ENCODE measurements around the gene PANK2. TPM values are rescaled to one million over a fixed set of nuclear protein-coding genes. Genes with fewer than 3 reads are reported as not detected.
A peak's percentile ranks its signal among the peaks of the same experiment; 100 is the strongest.

The PANK2 gene
- total and polyA plus RNA-seq, 2 of the 8 experiments (the other 6 are each of a cell fraction or from before 2014, with no cell fraction given): 17.1 to 57.5 TPM

DNA sequence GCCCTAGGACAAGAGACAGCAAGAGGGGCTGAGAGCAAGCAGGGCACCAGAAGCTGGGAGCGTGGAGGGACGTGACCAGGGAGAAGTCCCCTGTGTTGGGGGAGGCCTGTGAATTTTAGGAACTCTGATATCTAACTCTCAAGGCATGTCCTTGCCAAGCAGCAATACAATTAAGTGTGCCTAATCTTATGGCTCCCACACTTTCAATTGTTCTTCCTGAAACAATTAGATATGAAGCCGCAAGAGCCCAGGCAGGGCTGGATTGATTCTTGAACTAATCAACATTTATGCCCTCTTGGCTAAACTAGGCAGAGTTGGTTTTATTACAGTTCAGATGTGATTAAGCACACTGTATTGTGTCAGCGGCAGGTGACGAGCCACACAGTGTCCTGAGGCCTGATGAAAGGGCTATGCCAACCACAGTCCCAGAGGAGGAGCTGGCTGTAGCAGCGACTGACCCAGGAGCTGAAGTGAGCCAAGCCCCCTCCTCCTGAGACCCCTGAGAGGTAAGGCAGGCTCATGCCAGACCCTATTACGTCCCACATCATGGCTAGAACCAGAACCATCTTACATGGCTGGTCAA, 46.7 kb upstream of the PANK2 start:
- no peak for TF ChIP-seq NRF1 (IDR thresholded peaks at IDR 0.05; ENCODE audit: low read depth, low read length)
- TF ChIP-seq YY1 (IDR thresholded peaks at IDR 0.05; ENCODE audit: low read depth, low read length): no peak
- no peak for TF ChIP-seq PHF8 (conservative IDR thresholded peaks at IDR 0.05; ENCODE audit: low read depth, low read length)
- no peak for TF ChIP-seq SIX5 (IDR thresholded peaks at IDR 0.05; ENCODE audit: low read depth, low read length)
- TF ChIP-seq, protein P1, sequence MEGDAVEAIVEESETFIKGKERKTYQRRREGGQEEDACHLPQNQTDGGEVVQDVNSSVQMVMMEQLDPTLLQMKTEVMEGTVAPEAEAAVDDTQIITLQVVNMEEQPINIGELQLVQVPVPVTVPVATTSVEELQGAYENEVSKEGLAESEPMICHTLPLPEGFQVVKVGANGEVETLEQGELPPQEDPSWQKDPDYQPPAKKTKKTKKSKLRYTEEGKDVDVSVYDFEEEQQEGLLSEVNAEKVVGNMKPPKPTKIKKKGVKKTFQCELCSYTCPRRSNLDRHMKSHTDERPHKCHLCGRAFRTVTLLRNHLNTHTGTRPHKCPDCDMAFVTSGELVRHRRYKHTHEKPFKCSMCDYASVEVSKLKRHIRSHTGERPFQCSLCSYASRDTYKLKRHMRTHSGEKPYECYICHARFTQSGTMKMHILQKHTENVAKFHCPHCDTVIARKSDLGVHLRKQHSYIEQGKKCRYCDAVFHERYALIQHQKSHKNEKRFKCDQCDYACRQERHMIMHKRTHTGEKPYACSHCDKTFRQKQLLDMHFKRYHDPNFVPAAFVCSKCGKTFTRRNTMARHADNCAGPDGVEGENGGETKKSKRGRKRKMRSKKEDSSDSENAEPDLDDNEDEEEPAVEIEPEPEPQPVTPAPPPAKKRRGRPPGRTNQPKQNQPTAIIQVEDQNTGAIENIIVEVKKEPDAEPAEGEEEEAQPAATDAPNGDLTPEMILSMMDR (IDR thresholded peaks at IDR 0.05; ENCODE audit: control extremely low read depth in 1 of 3, insufficient read depth in 1 of 3, low read depth in 1 of 3, low read length in 3 of 3): no peak
- TF ChIP-seq CREB1 (IDR thresholded peaks at IDR 0.05): no peak
- TF ChIP-seq RNF2 (IDR thresholded peaks at IDR 0.05; ENCODE audit: borderline replicate concordance, low read depth, low read length, missing control alignments, poor library complexity, severe bottlenecking): no peak
- no peak overlapping the region for H3K9ac ChIP-seq (replicated peaks in 1 of 4; ENCODE audit: extremely low read depth in 1 of 4, low read depth in 3 of 4, low read length in 3 of 4)
- no peak overlapping the region for H3K27ac ChIP-seq (ENCODE audit: low read depth, low read length)
- peaks cover 0 to under 1% of the 10 kb centered on the region in 2 experiments for H4K20me1 ChIP-seq (replicated peaks in 1 of 2; ENCODE audit: control insufficient read depth in 1 of 2, insufficient read depth in 2 of 2, low read length in 2 of 2)
- H3K4me3 ChIP-seq (ENCODE audit: extremely low read depth in 1 of 4, insufficient read depth in 2 of 4, low read depth in 3 of 4, low read length in 4 of 4): no peak overlapping the region
- CTCF ChIA-PET (ENCODE audit: partially characterized antibody): interaction anchor here (1.4 kb wide), 1 partner anchor 13 kb away, joined by 8 read pairs; no protein-coding TSS in a partner anchor
- DNase-seq (ENCODE audit: low read depth in 1 of 2, low spot score in 2 of 2) (no peak), FAIRE-seq (no peak)
- H3K4me2 ChIP-seq (ENCODE audit: insufficient read depth in 1 of 2, low read depth in 2 of 2, low read length in 2 of 2): no peak overlapping the region
- no peaks in the 10 kb centered on the region; a peak in 1 of 7 replicates for H3K27me3 ChIP-seq (replicated peaks in 1 of 4; ENCODE audit: control insufficient read depth in 3 of 4, extremely low read depth in 1 of 4, insufficient read depth in 3 of 4, low read length in 3 of 4)
- H2BK20ac ChIP-seq (ENCODE audit: low read length): no peak overlapping the region
- WGBS, 2 experiments (ENCODE audit: extremely low coverage in 1 of 2, insufficient coverage in 1 of 2, insufficient read length in 1 of 2, insufficient replicate concordance in 2 of 2, low coverage in 1 of 2, low lambda C conversion rate in 2 of 2, missing lambda C conversion rate in 1 of 2): 82% methylated on average over 7 of the region's 7 CpGs; no CpG with 5 or more reads in 1 of the 2 experiments
- H3K79me1 ChIP-seq (ENCODE audit: low read depth, low read length): no peaks in the 10 kb centered on the region
- H3K14ac ChIP-seq (ENCODE audit: insufficient read length): no peak overlapping the region
- H2AK5ac ChIP-seq (ENCODE audit: low read depth, low read length): no peak overlapping the region
- H3K4me1 ChIP-seq (replicated peaks in 1 of 4; ENCODE audit: control insufficient read depth in 3 of 4, insufficient read depth in 4 of 4, low read length in 3 of 4): peaks cover 0 to 4% (median 3%) of the 10 kb centered on the region in 4 experiments; a peak in 3 of 7 replicates
- H4K91ac ChIP-seq (replicated peaks; ENCODE audit: insufficient read length, low read length): no peak overlapping the region
- H4K5ac ChIP-seq (ENCODE audit: insufficient read length, low read depth, low read length): no peak overlapping the region
- no peak overlapping the region for H3K23ac ChIP-seq (ENCODE audit: insufficient read length)
- no peak overlapping the region for H3K56ac ChIP-seq (replicated peaks; ENCODE audit: insufficient read length, low read depth, low read length)
- no peaks in the 10 kb centered on the region for H3K9me3 ChIP-seq (ENCODE audit: insufficient read depth in 2 of 2, low read depth in 1 of 2, low read length in 1 of 2)
- H4K8ac ChIP-seq (ENCODE audit: extremely low read depth, insufficient read depth, low read length): no peak overlapping the region
- no peaks in the 10 kb centered on the region for H3K36me3 ChIP-seq (ENCODE audit: control insufficient read depth in 2 of 4, insufficient read depth in 4 of 4, low read length in 3 of 4)
- H3K23me2 ChIP-seq (ENCODE audit: low read depth, low read length): peaks cover 10% of the 10 kb centered on the region
- H2BK5ac ChIP-seq (ENCODE audit: low read depth, low read length): no peak overlapping the region
- H3K79me2 ChIP-seq (ENCODE audit: control insufficient read depth in 1 of 2, insufficient read depth in 2 of 2, low read length in 2 of 2): no peaks in the 10 kb centered on the region; a peak in 2 of 4 replicates
- no peak overlapping the region for H2BK120ac ChIP-seq (replicated peaks; ENCODE audit: low read depth, low read length)
- no peak overlapping the region for H3K4ac ChIP-seq (replicated peaks; ENCODE audit: insufficient read length, low read depth, low read length)
- H2BK12ac ChIP-seq (ENCODE audit: low read depth, low read length): no peak overlapping the region
- H2BK15ac ChIP-seq (ENCODE audit: low read length): 0 out of 2 replicates have a peak overlapping the region, but pooled peaks have one; percentile 81
- POLR2A ChIA-PET (ENCODE audit: partially characterized antibody): interaction anchor here (0.6 to 1.8 kb wide), 3 partner anchors 15 to 675 kb away, joined by 3 to 5 read pairs (median 3); no protein-coding TSS in a partner anchor
- H2AFZ ChIP-seq (ENCODE audit: low read length): no peak overlapping the region
- no peak overlapping the region; the same call in 1 of the 2 replicates for H3K18ac ChIP-seq (ENCODE audit: extremely low read depth, low read length)
